Measurements from ENCODE around the gene ROBO1.

The ROBO1 gene

GRCh38 chr3:78999139-78999538 lies 768.7 kb downstream of the ROBO1 start:
- Mint-ChIP-seq H3K9me3 (peaks cover 24% of the 10 kb centered on the region), H3K4me3 (no peak overlapping the region)
- no peak for TF ChIP-seq CTCF (IDR thresholded peaks at IDR 0.05)

GRCh38 chr3:78995087-78995486 lies 772.7 kb downstream of the ROBO1 start:
- Mint-ChIP-seq H3K4me1 (peaks cover 78% of the 10 kb centered on the region), H3K4me3 (peak overlapping the region; percentile 56), H3K27me3 (ENCODE audit: low read depth, poor library complexity) (no peaks in the 10 kb centered on the region), H3K36me3 (ENCODE audit: low read depth) (peaks cover 62% of the 10 kb centered on the region), H3K27ac (peak overlapping the region; percentile 94), H3K9me3 (peaks cover 24% of the 10 kb centered on the region)
- TF ChIP-seq CTCF (IDR thresholded peaks at IDR 0.05): no peak
- no peak for DNase-seq

More at GRCh38 chr3:78999139-78999538, 768.7 kb downstream of the ROBO1 start:
- peaks cover 55% of the 10 kb centered on the region for H3K36me3 Mint-ChIP-seq (ENCODE audit: low read depth)
- H3K27ac Mint-ChIP-seq: no peak overlapping the region
- H3K4me1 Mint-ChIP-seq: peaks cover 58% of the 10 kb centered on the region
- H3K27me3 Mint-ChIP-seq (ENCODE audit: low read depth, poor library complexity): no peaks in the 10 kb centered on the region
- no peak for DNase-seq

GRCh38 chr3:78994174-78995027 lies 773.4 kb downstream of the ROBO1 start:
- Mint-ChIP-seq H3K4me3 (peak overlapping the region; percentile 68), H3K9me3 (peaks cover 17% of the 10 kb centered on the region)

GRCh38 chr3:78993375-78993774 lies 774.4 kb downstream of the ROBO1 start:
- H3K36me3 Mint-ChIP-seq (ENCODE audit: low read depth): peaks cover 50% of the 10 kb centered on the region
- peak overlapping the region; percentile 68 for H3K4me3 Mint-ChIP-seq
- H3K27me3 Mint-ChIP-seq (ENCODE audit: low read depth, poor library complexity): no peaks in the 10 kb centered on the region
- peak; percentile 59 for DNase-seq
- no peak for TF ChIP-seq CTCF (IDR thresholded peaks at IDR 0.05)
- H3K27ac Mint-ChIP-seq: peak overlapping the region; percentile 94
- peaks cover 81% of the 10 kb centered on the region for H3K4me1 Mint-ChIP-seq
- peaks cover 8% of the 10 kb centered on the region for H3K9me3 Mint-ChIP-seq

More at GRCh38 chr3:78994174-78995027, 773.4 kb downstream of the ROBO1 start:
- peaks cover 56% of the 10 kb centered on the region for H3K36me3 Mint-ChIP-seq (ENCODE audit: low read depth)
- no peak for TF ChIP-seq CTCF (IDR thresholded peaks at IDR 0.05)
- DNase-seq: peak; percentile 49
- peaks cover 79% of the 10 kb centered on the region for H3K4me1 Mint-ChIP-seq
- peak overlapping the region; percentile 94 for H3K27ac Mint-ChIP-seq
- H3K27me3 Mint-ChIP-seq (ENCODE audit: low read depth, poor library complexity): no peaks in the 10 kb centered on the region

- TF ChIP-seq CTCF (IDR thresholded peaks at IDR 0.05): no peak
- Mint-ChIP-seq H3K36me3 (ENCODE audit: low read depth) (peaks cover 45% of the 10 kb centered on the region), H3K4me3 (peak overlapping the region; percentile 68), H3K27me3 (ENCODE audit: low read depth, poor library complexity) (no peaks in the 10 kb centered on the region), H3K4me1 (peaks cover 85% of the 10 kb centered on the region), H3K27ac (peak overlapping the region; percentile 94), H3K9me3 (peaks cover 8% of the 10 kb centered on the region)
- DNase-seq: no peak
Observed at GRCh38 chr3:78992830-78993229, 775.0 kb downstream of the ROBO1 start.
